Activated CD4-positive, alpha-beta T cell treated with anti-CD3 and anti-CD28 coated beads, Interleukin-2, amount 50 U/mL, for 24 hours (primary cell): Measurements from ENCODE around the gene MMP23B.
"Not testable (repeated sequence)": the region's sequence is repeated elsewhere in the genome, so short reads cannot be mapped to it uniquely, and the experiment has no call there.

Source experiments
- DNase-seq, 2 donors: peaks; one replicate each; pipeline ENCODE4 v3.0.0-alpha.2; 2020; ENCODE audit warnings: low read depth in 1 of 2, low spot score in 1 of 2

Gene MMP23B

DNA sequence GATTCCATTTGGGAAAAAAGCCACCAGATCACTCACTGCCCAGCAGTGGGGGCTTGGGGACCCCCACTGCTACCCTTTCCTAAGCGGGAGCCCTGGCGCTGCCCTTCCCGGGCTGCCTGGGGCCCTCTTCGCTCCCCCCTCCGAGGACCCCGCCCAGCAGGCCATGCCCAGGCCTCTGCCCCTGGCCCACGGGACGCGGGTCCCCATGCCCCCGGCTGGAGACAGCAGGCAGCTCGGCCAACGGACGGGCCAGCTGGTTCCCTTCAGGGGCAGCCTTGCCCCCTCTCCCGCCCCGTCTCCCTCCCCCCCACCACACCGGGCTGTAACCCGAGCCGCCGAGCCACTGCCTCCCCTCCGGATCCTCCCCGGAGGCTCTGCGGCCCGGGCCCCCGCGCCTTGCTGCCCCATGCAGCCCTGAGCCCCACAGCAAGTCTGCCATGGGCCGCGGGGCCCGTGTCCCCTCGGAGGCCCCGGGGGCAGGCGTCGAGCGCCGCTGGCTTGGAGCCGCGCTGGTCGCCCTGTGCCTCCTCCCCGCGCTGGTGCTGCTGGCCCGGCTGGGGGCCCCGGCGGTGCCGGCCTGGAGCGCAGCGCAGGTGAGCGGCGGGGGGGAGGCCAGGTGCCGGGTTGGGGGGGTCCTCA lies at the start of gene MMP23B:
MMP23B (plus strand) TSS at position 392 of the 639 bp plus-strand sequence; CDS start at position 438, 46 bp downstream.
- no peak for DNase-seq

GRCh38 chr1:1582585-1583346 lies 49.2 kb upstream of the MMP23B start:
- no peak for DNase-seq

DNA sequence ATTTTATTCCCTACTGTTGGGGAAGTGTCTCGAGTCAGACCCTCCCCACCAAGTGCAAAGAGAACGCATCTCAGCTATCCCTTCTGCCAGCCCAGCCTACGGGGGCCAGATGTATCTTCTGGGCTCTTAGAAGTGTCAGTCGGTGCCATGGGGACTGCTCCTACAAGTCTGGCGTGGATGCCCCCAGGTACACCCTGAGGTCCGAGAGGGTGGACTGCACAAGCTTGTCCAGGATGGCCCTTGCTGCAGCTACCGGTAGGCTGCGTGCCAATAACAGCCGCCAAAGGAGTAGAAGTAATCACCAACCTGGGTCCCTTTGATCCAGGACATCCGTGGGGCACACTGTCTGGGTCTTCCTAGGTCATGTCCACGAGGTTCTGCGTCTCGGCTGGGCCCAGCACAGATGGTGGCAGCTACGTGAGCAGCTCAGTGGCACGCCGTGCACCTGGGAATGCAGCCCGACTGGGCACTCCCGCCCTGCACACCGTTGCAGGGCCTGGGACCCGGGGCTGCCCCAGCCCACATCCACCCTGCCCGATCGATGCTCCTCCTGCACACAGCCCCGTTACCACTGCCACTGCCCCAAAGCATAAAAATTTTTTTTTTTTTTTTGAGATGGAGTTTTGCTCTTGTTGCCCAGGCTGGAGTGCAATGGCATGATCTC lies 48.5 kb upstream of the MMP23B start:
- no peak for DNase-seq

- DNase-seq: no peak
These were observed 40.5 kb upstream of the MMP23B start for GRCh38 chr1:1591452-1591851.

GRCh38 chr1:1593834-1594601 lies 38.0 kb upstream of the MMP23B start:
- no peak for DNase-seq

DNA sequence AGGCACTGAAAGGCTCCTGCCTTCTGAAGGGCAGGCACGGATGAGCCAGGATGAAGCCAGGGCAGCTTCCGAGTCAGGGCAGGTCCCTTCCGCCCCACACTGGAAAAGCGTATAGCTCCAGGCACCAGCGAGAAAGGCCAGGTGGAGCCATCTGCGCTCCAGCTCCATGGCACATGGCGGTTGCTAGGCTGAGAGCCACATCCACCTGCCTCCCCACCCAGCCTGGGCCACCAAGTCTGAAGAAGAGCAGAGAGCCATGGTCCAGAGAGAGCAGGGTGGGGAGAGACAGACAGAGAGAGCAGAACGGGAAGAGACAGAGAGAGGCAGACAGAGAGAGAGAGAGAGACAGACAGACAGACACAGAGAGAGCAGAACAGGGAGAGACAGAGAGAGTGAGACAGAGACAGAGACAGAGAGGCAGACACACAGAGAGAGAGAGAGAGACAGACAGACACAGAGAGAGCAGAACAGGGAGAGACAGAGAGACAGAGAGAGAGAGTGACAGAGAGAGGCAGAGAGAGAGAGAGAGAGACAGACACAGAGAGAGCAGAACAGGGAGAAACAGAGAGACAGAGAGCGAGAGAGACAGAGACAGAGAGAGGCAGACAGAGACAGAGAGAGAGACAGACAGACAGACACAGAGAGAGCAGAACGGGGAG lies 37.2 kb upstream of the MMP23B start:
- no peak for DNase-seq

DNA sequence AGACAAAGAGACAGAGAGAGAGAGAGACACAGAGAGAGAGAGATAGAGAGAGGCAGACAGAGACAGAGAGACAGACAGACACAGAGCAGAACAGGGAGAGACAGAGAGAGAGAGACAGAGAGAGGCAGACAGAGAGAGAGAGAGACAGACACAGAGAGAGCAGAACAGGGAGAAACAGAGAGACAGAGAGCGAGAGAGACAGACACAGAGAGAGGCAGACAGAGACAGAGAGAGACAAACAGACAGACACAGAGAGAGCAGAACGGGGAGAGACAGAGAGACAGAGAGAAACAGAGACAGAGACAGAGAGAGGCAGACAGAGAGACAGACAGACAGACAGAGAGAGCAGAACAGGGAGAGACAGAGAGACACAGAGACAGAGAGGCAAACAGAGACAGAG lies 36.6 kb upstream of the MMP23B start:
- DNase-seq: not testable (repeated sequence)

DNA sequence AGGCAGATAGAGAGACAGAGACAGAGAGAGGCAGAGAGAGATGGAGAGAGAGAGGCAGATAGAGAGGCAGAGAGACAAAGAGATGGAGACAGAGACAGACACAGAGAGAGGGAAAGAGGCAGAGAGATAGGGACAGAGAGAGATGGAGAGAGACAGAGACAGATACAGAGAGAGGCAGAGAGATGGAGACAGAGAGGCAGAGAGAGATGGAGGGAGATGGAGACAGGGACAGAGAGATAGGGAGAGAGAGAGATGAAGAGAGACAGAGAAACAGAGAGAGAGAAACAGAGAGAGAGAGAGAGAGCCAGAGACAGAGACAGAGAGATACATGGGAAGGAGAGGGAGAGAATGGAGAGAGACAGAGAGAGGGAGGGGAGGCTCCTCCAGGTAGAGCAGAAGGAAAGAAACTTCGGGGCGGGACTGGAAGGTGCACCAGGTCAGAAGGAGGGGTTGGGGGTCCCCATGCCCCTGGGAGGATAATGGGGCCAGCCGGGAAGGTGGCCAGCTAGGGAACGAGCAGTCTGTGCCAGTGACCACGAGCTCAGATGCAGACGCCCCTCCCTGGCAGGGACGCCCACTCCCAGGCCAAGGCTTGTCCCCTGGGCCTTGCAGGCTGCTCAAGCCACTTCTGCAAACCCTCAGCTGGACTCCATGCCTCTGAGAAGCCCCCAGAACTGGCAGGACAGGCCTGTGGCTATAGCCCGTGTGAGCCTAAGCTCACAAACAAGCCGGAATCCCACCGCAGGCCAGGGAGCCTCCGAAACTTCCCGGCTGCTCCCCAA lies 35.3 kb upstream of the MMP23B start:
- no peak for DNase-seq

- DNase-seq: no peak
These were observed 34.6 kb upstream of the MMP23B start for GRCh38 chr1:1597275-1597930.

DNA sequence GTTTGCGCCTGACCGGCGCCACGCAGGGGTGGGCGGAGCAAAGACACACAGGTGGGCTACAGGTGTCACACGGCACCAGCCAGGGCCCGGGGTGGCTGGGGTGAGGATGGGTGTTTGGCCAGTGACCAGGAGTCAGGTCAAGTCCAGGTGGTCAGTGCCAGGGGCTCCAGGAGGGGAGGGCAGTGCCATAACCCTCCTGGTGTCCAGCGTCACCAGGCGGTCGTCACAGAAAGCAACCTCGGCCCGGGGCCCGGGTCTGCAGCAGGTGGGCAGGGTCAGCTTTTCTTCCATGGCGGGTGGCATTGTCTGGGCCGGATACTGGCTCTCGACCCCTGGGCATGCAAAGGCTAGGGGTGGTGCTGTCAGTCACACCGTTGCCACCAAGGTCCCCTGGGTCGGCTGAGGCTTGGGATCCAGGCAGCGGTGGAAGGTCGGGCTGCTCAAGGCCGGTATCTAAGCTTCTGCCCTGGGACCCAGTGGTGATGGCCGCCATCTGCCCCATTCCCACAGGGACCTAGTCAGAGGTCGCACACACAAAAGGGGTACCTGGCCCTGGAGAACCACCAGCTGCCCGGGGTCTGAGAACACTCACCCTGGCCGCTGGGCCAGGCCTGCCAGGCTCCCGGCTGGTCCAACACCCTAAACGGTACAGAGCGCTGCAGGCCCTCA lies 33.8 kb upstream of the MMP23B start:
- no peak for DNase-seq

GRCh38 chr1:1598720-1599029 lies 33.3 kb upstream of the MMP23B start:
- no peak for DNase-seq

- no peak for DNase-seq
These were observed 32.7 kb upstream of the MMP23B start for GRCh38 chr1:1599030-1599934.

DNA sequence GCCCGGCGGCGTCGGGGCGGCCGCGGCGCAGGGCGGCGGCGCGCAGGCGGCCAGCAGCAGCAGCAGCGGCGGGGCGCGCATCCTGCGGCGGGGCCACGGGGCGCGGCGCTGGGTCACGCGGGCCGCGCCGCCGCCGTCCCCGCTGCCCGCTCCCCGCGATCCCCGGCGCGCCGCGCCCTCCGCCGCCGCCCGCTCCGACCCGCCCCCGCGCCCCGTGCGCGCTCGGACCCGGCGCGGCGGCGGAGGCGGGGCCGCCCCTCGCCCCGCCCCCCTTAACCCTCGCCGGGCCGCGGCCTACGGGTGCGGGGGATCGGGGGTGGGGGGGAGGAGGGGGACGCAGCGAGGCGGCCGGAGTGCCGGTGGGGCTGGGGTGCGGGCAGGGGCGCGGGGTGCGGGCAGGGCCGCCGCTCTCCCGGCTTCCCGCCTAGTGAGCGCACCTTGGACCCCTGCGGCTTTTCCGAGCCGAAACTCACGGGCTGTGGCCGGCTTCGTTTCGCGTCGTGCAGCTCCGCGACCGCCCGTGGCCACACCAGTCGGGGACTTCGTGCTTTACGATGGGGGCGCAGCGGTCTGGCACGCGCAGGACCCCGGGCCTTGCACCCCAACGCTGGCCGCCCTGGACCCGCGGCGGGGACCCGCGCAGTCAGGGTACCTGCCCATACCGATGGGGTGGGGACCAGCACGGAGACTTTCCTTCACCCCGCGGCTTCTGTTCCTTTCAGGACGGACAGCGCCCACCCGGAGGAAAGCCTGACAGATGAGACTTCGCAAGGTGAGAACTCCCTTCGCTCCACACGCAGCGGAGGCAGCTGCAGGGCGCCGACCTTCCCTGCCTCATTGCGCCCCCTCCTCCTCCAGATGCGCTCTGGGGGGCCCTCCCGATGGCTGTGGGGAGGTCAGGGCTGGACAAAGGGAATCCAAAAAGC lies 31.8 kb upstream of the MMP23B start, which contains the start of gene FNDC10:
FNDC10 (minus strand) TSS at position 201 of the 926 bp plus-strand sequence; CDS start at position 81, 120 bp downstream.
- DNase-seq: no peak

GRCh38 chr1:1600861-1601563 lies 31.0 kb upstream of the MMP23B start:
- DNase-seq: no peak

DNA sequence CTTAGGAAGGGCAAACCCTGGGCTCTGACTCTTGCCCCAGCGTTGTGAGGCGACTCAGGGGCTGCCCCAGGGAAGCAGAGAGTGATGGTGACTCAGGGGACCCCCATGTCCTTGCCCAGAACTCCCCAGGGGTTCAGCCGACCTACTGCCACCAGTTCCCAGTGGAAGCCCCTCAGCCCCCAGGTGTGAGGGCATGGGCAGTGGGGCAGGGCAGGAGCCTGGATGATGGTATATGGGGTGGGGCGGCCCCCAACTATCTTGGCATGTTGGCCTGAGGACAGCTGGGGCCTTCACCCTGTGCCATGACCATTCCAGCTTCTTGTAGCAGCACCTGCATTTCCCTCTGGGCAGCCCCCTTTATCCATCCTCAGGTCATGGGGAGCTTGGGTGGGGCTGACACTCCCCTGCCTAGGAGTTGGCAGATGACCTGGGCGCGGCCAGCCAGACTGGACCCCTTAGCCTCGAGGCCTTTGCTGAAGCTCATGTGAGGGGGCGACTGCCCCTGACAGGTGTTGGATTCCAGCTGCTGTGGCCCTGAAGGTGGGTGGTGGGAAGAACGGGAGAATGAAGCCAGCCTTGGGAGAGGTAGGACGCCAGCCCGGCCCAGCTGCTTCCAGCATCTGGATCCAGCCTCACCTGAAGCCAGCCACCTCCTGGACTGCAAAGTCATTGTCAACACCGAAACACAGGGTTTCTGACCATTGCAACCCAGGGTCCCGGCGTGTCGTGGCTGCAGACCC lies 30.2 kb upstream of the MMP23B start:
- DNase-seq: no peak
